HG03575 (cell line): ENCODE results near the gene ADD3.

Experiments used
- ATAC-seq: cut with Tn5 transposase; IDR thresholded peaks from one replicate; pipeline ENCODE4 v1.9.1; 2021; ENCODE audit not compliant: unreplicated experiment, insufficient number of reproducible peaks, low FRiP score; ENCODE audit errors: extremely low read depth

Gene ADD3

DNA sequence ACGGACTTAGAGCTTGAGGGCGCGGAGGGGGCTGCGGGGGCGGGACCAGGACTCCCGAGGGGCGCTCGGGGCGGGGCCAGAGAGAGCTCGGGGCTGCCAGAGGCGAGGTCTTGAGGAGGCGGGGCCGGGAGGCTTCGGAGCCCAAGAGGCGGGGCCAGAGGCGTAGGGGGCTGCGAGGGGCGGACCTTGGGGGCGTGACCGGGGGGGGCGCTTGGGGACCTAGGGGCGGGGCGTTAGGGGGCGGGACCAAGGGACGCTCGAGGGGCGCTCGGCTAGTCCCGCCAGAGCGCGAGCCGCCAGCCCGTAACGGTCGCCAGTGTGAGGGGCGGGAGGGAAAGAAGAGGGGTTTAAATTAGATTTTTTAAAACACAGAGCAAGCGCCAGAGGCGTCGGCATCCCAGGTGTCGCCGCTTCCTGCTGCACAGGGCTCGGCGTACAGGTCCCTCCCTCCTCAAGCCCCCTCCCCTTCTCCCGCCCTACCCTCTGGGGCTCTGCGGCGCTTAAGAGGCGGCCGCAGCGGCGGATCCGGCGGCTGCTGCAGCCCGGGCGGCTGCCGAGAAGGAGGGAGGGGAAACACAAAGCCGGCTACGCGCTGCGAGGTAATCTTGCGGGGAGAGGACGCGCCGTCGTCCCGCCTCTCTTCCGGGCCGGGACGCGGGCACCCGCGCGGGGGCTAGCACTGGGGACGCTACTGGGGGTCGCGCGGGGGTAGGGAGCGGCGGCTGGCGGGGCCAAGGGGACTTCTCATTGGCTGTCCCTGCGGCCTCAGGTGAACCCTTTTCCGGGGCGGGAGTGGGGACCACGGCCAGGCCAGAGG lies at the start of gene ADD3:
Gene ADD3, plus strand, starts transcription at position 284 of the 817 bp plus-strand sequence. CDS start 92,670 bp downstream, outside the sequence.
- no peak for ATAC-seq

GRCh38 chr10:109958059-109958458 lies 49.7 kb upstream of the ADD3 start:
- ATAC-seq: no peak

DNA sequence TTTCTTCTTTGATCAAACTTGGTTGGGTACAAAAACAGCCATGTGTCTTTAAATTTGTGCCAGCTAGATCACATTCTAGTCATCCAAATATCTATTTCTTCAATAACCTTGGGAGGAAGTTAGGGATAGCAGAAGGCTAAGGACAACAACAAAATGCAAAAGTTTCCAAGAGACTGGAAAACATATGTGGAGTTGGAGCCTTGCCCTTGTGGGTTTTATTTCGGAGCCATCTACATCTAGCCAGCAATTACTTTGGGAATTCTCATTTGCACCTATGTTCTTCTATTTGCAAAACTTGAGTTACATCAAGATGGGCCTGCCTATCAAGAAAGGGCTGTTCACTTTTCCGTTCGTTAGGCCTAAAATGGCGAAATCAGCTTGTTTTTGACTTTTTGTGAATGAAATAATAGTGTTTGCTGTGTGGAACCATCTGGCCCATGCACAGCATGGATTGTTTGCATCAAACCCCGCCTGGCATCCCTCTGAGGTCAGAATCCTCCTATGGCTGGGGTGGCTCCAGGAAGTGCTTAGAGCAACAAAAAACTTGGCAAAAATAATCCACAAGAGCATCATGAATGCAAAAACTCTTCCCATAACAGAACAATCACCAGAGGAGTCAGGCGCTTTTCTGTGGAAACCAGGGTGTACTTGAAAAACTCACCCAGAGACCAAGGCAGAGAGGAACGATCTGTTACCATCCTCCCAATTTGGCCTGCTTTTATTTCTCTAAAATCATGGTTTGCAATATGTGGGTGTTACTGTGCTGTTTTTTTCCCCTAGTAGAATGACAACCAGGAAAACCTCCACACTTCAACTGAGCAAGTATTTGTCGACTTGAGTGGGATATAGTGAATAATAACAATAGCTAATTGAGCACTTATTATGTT lies 48.3 kb upstream of the ADD3 start:
- no peak for ATAC-seq

DNA sequence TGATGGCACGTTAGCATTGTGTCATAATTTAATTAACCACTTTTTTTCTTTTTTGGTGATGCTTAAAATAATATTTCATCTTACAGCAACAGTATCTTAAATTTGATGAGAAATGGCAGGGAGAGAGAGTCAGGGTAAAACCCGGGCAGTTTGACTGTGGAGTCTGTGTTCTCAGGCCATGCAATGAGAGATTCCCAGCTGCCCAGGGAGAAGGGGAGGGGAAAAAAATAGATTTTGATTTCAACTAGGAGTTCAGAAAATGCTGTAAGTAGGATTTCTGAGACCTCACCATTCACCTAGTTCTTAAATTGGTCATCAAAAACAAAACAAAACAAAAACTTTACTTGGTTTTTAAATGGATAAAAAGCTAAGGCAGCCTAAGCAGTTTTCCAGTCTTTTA lies 47.1 kb upstream of the ADD3 start:
- ATAC-seq: no peak

GRCh38 chr10:109961174-109962001 lies 46.4 kb upstream of the ADD3 start:
- ATAC-seq: no peak

- no peak for ATAC-seq
Measured at GRCh38 chr10:109962247-109962646, 45.5 kb upstream of the ADD3 start.

- ATAC-seq: no peak
Measured at GRCh38 chr10:109963439-109963838, 44.3 kb upstream of the ADD3 start.

- no peak for ATAC-seq
Measured at GRCh38 chr10:109964318-109964717, 43.5 kb upstream of the ADD3 start.

- no peak for ATAC-seq
Measured at GRCh38 chr10:109966961-109967738, 40.6 kb upstream of the ADD3 start.

GRCh38 chr10:109967739-109968088 lies 40.1 kb upstream of the ADD3 start:
- ATAC-seq: no peak

DNA sequence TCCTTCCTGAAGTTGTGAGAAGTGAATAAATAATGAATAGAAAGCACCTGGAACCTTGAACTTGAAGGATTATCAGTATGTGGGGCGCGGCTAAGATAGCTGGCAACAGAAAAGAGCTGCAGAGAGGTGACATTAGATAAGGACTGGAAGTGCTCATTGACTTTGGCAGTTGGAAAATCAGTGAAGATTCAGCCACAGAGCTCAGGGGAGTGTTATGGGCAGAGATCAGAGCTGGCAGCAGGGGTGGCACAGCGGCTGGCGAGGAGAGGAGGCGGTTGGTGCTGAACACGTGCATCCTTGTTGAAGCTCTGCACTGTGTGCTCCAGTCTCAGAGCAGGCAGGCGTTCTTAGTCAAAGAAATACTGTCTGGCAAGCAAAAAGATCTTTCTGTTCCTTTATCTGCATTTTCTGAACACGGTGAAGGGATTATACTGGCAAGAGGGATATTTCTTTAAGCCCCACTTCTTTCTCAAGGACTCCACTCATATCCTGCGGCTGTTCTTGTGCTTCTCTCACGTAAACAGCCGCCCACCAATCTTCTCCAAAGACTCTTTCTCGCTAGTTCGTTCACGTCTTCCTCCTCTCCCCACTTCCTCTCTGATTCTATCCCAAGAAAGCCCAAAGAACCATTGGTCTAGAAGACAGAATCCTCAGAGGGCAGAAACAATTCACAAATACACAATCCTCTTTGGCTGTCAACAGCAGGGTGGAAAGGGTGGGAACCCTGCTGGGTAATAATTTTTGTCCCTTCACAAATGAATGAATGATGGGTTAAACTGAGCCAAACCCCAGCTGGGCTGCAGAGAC lies 38.6 kb upstream of the ADD3 start:
- ATAC-seq: no peak

GRCh38 chr10:109969760-109970346 lies 37.9 kb upstream of the ADD3 start:
- ATAC-seq: no peak

GRCh38 chr10:109971634-109972033 lies 36.1 kb upstream of the ADD3 start:
- no peak for ATAC-seq

GRCh38 chr10:109972372-109973001 lies 35.3 kb upstream of the ADD3 start:
- ATAC-seq: no peak

GRCh38 chr10:109973326-109973829 lies 34.4 kb upstream of the ADD3 start:
- ATAC-seq: no peak

DNA sequence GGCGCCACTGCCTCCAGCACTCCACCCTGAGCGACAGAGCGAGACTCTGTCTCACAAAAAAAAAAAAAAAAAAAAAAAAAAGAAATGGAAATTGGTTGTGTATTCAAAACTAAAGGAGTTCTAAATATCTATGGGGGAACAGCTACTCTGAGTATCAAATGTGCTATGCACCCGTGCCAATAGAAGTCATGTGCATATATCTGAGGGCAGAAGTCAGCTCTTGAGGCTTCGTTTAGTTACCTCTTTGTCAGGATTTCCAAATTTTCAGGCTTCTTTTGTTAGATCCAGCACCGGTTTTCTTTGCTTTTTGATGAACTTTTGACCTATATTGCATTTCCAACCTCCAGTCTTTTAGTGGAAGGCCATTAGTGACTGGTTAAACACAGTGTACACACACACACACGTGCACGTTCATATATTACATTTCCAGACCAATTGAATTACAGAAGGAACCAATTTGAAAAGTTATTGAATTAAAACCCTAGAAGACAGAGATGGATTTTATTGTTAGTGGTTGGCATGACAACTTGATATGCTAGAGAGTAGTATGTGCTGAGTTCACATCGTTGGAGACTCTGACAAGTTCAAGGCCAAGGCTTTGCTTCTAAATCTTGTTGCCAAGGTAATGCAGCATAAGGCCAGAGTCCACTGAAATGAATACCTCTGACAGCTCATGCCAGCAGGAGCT lies 33.1 kb upstream of the ADD3 start:
- ATAC-seq: no peak
